Ammon's horn (tissue), 1 donor: Measurements from ENCODE around the gene METTL2A.
A peak's percentile ranks its signal among the peaks of the same experiment; 100 is the strongest.
"Not testable (repeated sequence)": the region's sequence is repeated elsewhere in the genome, so short reads cannot be mapped to it uniquely, and the experiment has no call there.

Experiments used
- DNase-seq: peaks from one replicate; pipeline ENCODE4 v3.0.0-alpha.2; 2016; ENCODE audit warnings: low spot score

METTL2A gene

GRCh38 chr17:62471380-62471880, 47.7 kb downstream of the METTL2A start:
- not testable (repeated sequence) for DNase-seq

GRCh38 chr17:62473030-62473982, 49.6 kb downstream of the METTL2A start:
- not testable (repeated sequence) for DNase-seq

GRCh38 chr17:62477111-62477510, 53.4 kb downstream of the METTL2A start:
- DNase-seq: not testable (repeated sequence)

GRCh38 chr17:62477718-62478408, 54.2 kb downstream of the METTL2A start:
- DNase-seq: not testable (repeated sequence)

DNA sequence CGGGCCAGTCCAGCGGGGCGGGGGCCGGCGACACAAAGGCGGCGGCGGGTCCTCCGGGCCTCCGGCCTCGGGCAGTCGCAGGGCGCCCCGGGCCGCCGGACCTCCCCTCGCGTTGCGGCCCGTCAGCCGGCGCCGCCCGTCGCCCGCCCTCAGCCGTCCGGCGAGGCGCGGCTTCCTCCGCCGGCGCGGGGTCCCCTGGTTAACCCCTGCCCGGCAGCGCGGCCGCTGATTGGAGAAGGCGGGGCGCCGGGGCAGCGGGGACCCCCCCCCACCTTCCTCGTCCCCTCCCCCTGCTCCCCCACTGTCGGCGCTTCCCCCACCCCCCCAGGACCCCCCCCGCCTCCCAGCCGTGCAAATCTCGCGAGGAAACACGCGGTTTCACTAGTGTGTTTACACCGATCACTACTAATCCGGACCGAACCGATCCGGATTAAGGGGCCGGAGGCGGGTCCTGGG, 54.8 kb downstream of the METTL2A start, which contains the start of gene TLK2:
Gene TLK2, plus strand, starts transcription at position 402 of the 456 bp plus-strand sequence. CDS start 2,301 bp downstream, outside the sequence.
- peak; percentile 67 for DNase-seq

DNA sequence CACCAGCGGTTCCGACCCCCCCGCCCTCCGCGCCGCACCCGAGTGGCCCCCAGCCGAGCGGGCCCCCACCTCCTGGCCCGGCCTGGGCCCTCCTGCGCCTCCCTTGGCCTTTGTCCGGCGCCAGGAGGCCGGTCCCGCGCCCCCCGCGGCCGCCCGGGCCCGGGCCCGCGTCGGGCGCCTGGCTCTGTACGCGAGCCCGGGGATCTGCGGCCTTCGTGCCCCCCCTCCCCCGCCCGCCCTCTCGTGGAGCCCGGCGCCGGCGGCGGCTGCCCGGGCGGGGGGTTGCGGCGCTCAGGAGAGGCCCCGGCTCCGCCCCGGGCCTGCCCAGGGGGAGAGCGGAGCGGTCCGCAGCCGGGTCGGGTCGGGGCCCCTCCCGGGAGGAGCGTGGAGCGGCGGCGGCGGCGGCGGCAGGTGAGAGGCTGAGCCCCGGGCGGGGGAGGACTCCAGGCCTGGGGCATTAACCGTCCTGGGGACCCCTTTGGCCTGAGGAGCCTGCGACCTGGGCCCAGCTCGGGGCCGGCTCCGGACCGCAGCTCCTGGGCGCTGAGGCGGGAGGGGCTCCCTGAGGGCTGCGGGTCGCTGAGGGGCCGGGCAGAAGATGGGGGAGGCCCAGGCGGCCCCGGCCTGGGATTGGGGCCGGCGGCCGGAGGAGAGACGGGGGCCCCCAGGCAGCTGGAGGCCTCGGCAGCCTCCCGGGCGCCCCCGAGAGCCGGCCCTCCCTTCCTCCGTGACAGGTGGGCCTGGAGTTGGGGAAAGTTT, 55.4 kb downstream of the METTL2A start:
- not testable (repeated sequence) for DNase-seq

- DNase-seq: peak; percentile 12
Measured at GRCh38 chr17:62479639-62480258, 56.1 kb downstream of the METTL2A start.

- DNase-seq: not testable (repeated sequence)
Measured at GRCh38 chr17:62482553-62482952, 58.9 kb downstream of the METTL2A start.

- DNase-seq: not testable (repeated sequence)
Measured at GRCh38 chr17:62490990-62491389, 67.3 kb downstream of the METTL2A start.

DNA sequence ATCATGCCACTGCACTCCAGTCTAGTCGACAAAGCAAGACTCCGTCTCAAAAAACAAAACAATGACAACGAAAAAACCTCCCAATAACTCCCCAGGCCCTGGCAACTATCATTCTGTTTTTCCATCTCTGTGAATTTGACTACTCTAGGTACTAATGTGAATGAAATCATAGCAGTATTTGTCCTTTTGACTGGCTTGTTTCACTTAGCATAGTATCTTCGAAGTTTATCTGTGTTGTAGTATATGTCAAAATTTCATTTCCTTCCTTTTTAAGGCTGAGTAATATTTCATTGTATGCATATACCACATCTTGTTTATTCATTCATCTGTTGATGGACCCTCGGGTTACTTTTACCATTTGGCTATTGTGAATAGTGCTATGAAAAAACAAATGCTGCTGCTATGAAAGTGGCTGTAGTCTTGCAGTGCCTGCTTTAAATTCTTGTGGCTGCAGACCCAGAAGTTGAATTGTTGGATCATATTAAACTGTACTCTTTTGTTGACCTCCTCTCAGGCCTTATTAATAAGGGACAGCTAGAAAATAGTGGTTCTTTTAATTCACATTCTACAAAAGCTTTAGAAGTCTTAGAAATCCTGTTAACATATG, 69.5 kb downstream of the METTL2A start:
- DNase-seq: not testable (repeated sequence)

DNA sequence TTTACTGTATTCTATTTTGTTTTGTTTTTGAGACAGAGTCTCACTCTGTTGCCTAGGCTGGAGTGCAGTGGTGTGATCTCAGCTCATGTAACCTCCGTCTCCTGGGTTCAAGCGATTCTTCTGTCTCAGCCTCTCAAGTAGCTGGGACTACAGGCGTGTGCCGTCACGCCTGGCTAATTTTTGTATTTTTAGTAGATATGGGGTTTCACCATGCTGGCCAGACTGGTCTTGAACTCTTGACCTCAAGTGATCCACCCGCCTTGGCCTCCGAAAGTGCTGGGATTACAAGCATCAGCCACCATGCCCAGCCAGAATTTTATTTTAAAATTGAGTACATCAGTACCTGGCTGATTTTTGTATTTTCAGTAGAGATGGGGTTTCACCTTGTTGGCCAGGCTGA, 70.4 kb downstream of the METTL2A start:
- not testable (repeated sequence) for DNase-seq

GRCh38 chr17:62496344-62496743, 72.6 kb downstream of the METTL2A start:
- DNase-seq: not testable (repeated sequence)

- DNase-seq: not testable (repeated sequence)
Measured at GRCh38 chr17:62498796-62499195, 75.1 kb downstream of the METTL2A start.
